Posterior vena cava (tissue), 2 donors: ENCODE results near the gene PMPCA. TPM values are rescaled to one million over a fixed set of nuclear protein-coding genes. Genes with fewer than 3 reads are reported as not detected.
A peak's percentile ranks its signal among the peaks of the same experiment; 100 is the strongest.

Experiments used
- DNase-seq: peaks from one replicate; pipeline ENCODE4 v3.0.0-alpha.2; 2020; ENCODE audit warnings: low spot score
- intact Hi-C, 2 donors: fragments of 100-400 bp; cut with DNase I; formaldehyde crosslinking; loops; one replicate each; pipeline versions ENCODE4 v1.14.1 to v1.14.2; 2022 to 2023
- total RNA-seq, 2 donors: library from RNA; stranded (reverse); fragmentation: NEBNext Ultra II Directional; extraction: Animal tissue kit (Norgen Biotek cat#: 25700); gene quantifications; one replicate each; pipeline ENCODE4 v1.2.1, GENCODE V29; 2021
- donor health status: DM: yes; HTN: yes; CAD: no.
- donor health status: DM: yes; HTN: yes; CAD: no.

PMPCA gene
- total RNA-seq, 2 donors from 2014 or later = 30.8 to 31.2 TPM

GRCh38 chr9:136391737-136392537 lies 18.5 kb upstream of the PMPCA start:
- DNase-seq = no peak
- intact Hi-C loops = no loop called here

- no peak for DNase-seq
- intact Hi-C loops = no loop called here
Observed at GRCh38 chr9:136392538-136393449, 17.7 kb upstream of the PMPCA start.

GRCh38 chr9:136393531-136393930 lies 16.9 kb upstream of the PMPCA start:
- intact Hi-C loops = no loop called here
- DNase-seq = no peak

- no peak for DNase-seq
- intact Hi-C loops = no loop called here
Observed at GRCh38 chr9:136394312-136395019, 16.0 kb upstream of the PMPCA start.

- DNase-seq = no peak
- intact Hi-C loops = no loop called here
Observed at GRCh38 chr9:136395020-136395340, 15.5 kb upstream of the PMPCA start.

GRCh38 chr9:136395345-136396218 lies 14.9 kb upstream of the PMPCA start:
- intact Hi-C loops = no loop called here
- no peak for DNase-seq

- intact Hi-C loops = no loop called here
- no peak for DNase-seq
Observed at GRCh38 chr9:136396219-136396515, 14.3 kb upstream of the PMPCA start.

- DNase-seq = no peak
- intact Hi-C loops = no loop called here
Observed at GRCh38 chr9:136397643-136398042, 12.8 kb upstream of the PMPCA start.

- intact Hi-C loops = no loop called here
- no peak for DNase-seq
Observed at GRCh38 chr9:136398286-136398685, 12.2 kb upstream of the PMPCA start.

GRCh38 chr9:136399176-136400037 lies 11.1 kb upstream of the PMPCA start:
- intact Hi-C loops = loop anchor here in 1 of 2 donors (5.0 kb wide), 1 partner anchor 62 kb away; no protein-coding TSS in a partner anchor
- no peak for DNase-seq

- intact Hi-C loops = loop anchor here in 1 of 2 donors (5.0 kb wide), 1 partner anchor 63 kb away; no protein-coding TSS in a partner anchor
- DNase-seq = peak; percentile 96
Observed at GRCh38 chr9:136400038-136400834, 10.2 kb upstream of the PMPCA start, which contains the start of gene SNAPC4. SNAPC4 (minus strand) TSS chr9:136400170; CDS start chr9:136398428, 1,742 bp downstream.

GRCh38 chr9:136401173-136401922 lies 9.1 kb upstream of the PMPCA start:
- intact Hi-C loops = loop anchor here in 1 of 2 donors (5.0 kb wide), 1 partner anchor 64 kb away; no protein-coding TSS in a partner anchor
- DNase-seq = no peak

- DNase-seq = no peak
- intact Hi-C loops = loop anchor here in 1 of 2 donors (5.0 kb wide), 1 partner anchor 65 kb away; no protein-coding TSS in a partner anchor
Observed at GRCh38 chr9:136402067-136402466, 8.4 kb upstream of the PMPCA start.

- no peak for DNase-seq
- intact Hi-C loops = loop anchor here in 1 of 2 donors (5.0 kb wide), 1 partner anchor 66 kb away; no protein-coding TSS in a partner anchor
Observed at GRCh38 chr9:136403538-136403914, 6.9 kb upstream of the PMPCA start.

GRCh38 chr9:136403915-136404800 lies 6.3 kb upstream of the PMPCA start:
- no peak for DNase-seq
- intact Hi-C loops = loop anchor here in 1 of 2 donors (5.0 kb wide), 1 partner anchor 67 kb away; no protein-coding TSS in a partner anchor
